ENCODE measurements around the gene CNTNAP2.

DNA sequence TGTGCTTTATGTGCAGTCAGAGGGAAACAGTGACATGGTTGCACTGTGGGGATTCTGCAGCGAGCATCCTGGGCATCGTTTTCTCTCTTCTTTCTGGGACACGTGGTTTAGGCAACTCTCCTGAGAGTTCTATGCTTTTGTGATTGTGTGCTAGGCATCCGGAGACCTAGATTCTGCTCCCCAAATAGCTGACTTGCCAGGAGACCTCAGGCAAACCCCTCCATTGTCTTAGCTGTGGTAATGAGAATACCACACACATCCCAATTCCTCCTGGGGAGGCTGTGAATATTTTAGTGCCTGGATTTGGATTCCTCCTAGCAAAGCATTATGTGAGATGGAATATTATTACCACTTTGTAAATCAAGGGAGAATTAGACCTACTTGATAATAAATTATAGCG is 1862.0 kb downstream of the CNTNAP2 start:
- no peak for TF ChIP-seq EZH2 (IDR thresholded peaks at IDR 0.05)
- no peak for TF ChIP-seq POLR2AphosphoS5 (IDR thresholded peaks at IDR 0.05; ENCODE audit: borderline replicate concordance, low read depth, low read length)
